ENCODE results near the gene FAM210A. TPM values are rescaled to one million over a fixed set of nuclear protein-coding genes. Genes with fewer than 3 reads are reported as not detected.

Gene FAM210A
- total RNA-seq, 1 experiment from 2014 or later = 17.4 TPM

DNA sequence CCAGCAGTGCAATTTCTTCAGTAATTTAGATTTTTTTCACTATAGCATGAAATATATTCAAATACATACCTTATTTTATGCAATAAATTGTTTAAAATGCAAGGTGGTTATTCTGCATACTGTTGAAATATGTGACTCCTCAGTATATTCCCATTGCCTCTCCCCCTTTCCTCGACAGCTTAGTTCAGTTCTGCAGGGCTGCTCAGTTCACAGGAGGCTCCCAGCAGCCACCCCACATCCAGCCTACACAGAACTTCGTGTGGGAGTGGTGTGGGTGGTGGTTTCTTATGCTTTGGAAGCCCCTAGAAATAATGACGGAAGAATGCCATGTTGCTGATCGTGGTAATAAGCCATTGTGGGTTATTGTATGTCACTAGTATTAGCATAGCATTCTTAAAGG is 79.7 kb downstream of the FAM210A start (continued):
- TF ChIP-seq ATF1 (CRISPR knock-in tag; IDR thresholded peaks at IDR 0.05) (no peak), SMAD4 (CRISPR knock-in tag; IDR thresholded peaks at IDR 0.05) (no peak), ZNF423 (CRISPR knock-in tag; IDR thresholded peaks at IDR 0.05) (no peak), RELA (CRISPR knock-in tag; IDR thresholded peaks at IDR 0.05; ENCODE audit: borderline replicate concordance) (no peak), NR1H2 (CRISPR knock-in tag; IDR thresholded peaks at IDR 0.05) (no peak)

DNA sequence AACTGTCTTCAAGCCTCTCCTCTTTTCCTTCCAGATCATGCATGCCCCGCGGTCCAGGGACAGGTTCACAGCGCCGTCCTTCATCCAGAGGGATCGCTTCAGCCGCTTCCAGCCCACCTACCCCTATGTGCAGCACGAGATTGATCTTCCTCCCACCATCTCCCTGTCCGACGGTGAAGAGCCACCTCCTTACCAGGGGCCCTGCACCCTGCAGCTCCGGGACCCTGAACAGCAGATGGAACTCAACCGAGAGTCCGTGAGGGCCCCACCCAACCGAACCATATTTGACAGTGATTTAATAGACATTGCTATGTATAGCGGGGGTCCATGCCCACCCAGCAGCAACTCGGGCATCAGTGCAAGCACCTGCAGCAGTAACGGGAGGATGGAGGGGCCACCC is 81.3 kb downstream of the FAM210A start:
- ATAC-seq = no peak
- POLR2A ChIA-PET = no interaction called here
- Mint-ChIP-seq H3K27me3 (ENCODE audit: low read depth) (peaks cover 15% of the 10 kb centered on the region; the same call in 1 of the 2 replicates), H3K4me1 (peaks cover 9% of the 10 kb centered on the region), H3K27ac (no peak overlapping the region), H3K36me3 (no peaks in the 10 kb centered on the region), H3K9me3 (no peaks in the 10 kb centered on the region), H3K4me3 (no peak overlapping the region)
- CTCF ChIA-PET = no interaction called here
- no peak for DNase-seq (ENCODE audit: low spot score)
- TF ChIP-seq, protein P1, sequence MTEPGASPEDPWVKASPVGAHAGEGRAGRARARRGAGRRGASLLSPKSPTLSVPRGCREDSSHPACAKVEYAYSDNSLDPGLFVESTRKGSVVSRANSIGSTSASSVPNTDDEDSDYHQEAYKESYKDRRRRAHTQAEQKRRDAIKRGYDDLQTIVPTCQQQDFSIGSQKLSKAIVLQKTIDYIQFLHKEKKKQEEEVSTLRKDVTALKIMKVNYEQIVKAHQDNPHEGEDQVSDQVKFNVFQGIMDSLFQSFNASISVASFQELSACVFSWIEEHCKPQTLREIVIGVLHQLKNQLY (CRISPR knock-in tag; IDR thresholded peaks at IDR 0.05) = no peak
- TF ChIP-seq, protein P2, sequence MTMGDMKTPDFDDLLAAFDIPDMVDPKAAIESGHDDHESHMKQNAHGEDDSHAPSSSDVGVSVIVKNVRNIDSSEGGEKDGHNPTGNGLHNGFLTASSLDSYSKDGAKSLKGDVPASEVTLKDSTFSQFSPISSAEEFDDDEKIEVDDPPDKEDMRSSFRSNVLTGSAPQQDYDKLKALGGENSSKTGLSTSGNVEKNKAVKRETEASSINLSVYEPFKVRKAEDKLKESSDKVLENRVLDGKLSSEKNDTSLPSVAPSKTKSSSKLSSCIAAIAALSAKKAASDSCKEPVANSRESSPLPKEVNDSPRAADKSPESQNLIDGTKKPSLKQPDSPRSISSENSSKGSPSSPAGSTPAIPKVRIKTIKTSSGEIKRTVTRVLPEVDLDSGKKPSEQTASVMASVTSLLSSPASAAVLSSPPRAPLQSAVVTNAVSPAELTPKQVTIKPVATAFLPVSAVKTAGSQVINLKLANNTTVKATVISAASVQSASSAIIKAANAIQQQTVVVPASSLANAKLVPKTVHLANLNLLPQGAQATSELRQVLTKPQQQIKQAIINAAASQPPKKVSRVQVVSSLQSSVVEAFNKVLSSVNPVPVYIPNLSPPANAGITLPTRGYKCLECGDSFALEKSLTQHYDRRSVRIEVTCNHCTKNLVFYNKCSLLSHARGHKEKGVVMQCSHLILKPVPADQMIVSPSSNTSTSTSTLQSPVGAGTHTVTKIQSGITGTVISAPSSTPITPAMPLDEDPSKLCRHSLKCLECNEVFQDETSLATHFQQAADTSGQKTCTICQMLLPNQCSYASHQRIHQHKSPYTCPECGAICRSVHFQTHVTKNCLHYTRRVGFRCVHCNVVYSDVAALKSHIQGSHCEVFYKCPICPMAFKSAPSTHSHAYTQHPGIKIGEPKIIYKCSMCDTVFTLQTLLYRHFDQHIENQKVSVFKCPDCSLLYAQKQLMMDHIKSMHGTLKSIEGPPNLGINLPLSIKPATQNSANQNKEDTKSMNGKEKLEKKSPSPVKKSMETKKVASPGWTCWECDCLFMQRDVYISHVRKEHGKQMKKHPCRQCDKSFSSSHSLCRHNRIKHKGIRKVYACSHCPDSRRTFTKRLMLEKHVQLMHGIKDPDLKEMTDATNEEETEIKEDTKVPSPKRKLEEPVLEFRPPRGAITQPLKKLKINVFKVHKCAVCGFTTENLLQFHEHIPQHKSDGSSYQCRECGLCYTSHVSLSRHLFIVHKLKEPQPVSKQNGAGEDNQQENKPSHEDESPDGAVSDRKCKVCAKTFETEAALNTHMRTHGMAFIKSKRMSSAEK (CRISPR knock-in tag; IDR thresholded peaks at IDR 0.05; ENCODE audit: borderline replicate concordance) = no peak
- TF ChIP-seq OVOL2 (CRISPR knock-in tag; IDR thresholded peaks at IDR 0.05; ENCODE audit: borderline replicate concordance) (no peak), TEAD4 (CRISPR knock-in tag; IDR thresholded peaks at IDR 0.05) (no peak), GABPB1 (CRISPR knock-in tag; IDR thresholded peaks at IDR 0.05) (no peak)
- TF ChIP-seq, protein P3, sequence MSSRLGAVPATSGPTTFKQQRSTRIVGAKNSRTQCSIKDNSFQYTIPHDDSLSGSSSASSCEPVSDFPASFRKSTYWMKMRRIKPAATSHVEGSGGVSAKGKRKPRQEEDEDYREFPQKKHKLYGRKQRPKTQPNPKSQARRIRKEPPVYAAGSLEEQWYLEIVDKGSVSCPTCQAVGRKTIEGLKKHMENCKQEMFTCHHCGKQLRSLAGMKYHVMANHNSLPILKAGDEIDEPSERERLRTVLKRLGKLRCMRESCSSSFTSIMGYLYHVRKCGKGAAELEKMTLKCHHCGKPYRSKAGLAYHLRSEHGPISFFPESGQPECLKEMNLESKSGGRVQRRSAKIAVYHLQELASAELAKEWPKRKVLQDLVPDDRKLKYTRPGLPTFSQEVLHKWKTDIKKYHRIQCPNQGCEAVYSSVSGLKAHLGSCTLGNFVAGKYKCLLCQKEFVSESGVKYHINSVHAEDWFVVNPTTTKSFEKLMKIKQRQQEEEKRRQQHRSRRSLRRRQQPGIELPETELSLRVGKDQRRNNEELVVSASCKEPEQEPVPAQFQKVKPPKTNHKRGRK (CRISPR knock-in tag; IDR thresholded peaks at IDR 0.05; ENCODE audit: borderline replicate concordance) = no peak
- TF ChIP-seq, protein P4, sequence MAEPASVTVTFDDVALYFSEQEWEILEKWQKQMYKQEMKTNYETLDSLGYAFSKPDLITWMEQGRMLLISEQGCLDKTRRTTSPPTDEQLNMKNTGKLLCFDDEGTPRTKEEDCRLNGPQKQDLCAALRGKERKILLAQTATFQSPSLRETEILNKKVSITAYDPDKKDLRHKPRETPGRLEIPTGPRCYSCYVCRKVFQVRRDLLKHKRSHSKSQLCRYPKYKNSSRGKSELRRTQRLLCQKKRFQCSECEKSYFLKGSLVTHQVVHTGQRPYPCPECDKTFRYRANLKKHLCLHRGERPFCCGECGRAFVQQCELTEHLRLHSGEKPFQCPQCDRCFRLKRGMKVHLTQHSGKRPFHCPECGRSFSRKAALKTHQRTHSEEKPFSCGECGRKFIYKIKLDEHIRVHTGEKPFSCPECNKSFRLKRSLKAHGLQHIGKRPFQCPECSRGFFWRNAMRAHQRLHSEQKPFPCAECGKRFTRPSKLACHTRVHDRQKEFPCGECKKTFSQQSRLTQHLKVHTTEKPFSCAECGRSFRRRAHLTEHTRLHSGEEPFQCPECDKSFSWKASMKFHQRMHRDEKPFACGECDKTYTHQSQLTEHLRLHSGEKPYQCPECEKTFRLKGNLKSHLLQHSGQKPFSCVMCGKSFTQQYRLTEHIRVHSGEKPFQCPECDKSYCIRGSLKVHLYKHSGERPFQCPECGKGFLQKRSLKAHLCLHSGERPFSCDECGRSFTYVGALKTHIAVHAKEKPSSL (CRISPR knock-in tag; conservative IDR thresholded peaks at IDR 0.05) = no peak

DNA sequence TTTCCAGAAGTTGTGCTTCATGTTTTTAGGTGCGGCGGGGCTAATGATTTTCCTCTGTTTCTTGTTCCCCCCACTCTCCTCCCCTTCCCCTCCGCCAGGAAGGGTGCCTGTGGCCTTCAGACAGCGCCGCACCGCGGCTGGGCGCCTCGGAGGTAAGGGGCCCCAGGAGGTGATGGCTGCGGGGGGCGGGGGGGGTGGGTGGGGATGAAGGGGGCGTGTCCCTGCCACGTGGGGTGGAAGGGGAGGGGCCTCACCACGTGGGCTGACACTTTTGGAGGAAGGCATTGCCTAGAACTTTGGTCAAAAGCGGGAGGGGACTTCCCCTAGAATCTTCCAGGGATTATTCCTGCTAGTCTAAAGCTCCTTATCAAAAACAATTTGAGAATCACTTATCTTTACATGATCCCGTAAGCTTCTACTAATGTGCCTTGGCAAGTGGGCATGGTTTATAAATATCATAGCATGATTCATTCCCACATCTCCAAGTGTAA is 83.1 kb downstream of the FAM210A start:
- H3K27ac Mint-ChIP-seq = no peak overlapping the region
- DNase-seq (ENCODE audit: low spot score) (no peak), ATAC-seq (no peak)
- TF ChIP-seq, protein P5, sequence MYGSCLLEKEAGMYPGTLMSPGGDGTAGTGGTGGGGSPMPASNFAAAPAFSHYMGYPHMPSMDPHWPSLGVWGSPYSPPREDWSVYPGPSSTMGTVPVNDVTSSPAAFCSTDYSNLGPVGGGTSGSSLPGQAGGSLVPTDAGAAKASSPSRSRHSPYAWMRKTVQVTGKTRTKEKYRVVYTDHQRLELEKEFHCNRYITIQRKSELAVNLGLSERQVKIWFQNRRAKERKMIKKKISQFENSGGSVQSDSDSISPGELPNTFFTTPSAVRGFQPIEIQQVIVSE (CRISPR knock-in tag; IDR thresholded peaks at IDR 0.05; ENCODE audit: borderline replicate concordance) = no peak
- TF ChIP-seq FOXJ3 (CRISPR knock-in tag; IDR thresholded peaks at IDR 0.05; ENCODE audit: borderline replicate concordance) (no peak), KAT7 (CRISPR knock-in tag; IDR thresholded peaks at IDR 0.05; ENCODE audit: borderline replicate concordance) (no peak), TCF7 (CRISPR knock-in tag; IDR thresholded peaks at IDR 0.05; ENCODE audit: low read depth) (no peak), ZNF671 (CRISPR knock-in tag; IDR thresholded peaks at IDR 0.05) (no peak), ZNF121 (CRISPR knock-in tag; IDR thresholded peaks at IDR 0.05) (no peak), ZNF232 (CRISPR knock-in tag; IDR thresholded peaks at IDR 0.05) (no peak)
- TF ChIP-seq, protein P6, sequence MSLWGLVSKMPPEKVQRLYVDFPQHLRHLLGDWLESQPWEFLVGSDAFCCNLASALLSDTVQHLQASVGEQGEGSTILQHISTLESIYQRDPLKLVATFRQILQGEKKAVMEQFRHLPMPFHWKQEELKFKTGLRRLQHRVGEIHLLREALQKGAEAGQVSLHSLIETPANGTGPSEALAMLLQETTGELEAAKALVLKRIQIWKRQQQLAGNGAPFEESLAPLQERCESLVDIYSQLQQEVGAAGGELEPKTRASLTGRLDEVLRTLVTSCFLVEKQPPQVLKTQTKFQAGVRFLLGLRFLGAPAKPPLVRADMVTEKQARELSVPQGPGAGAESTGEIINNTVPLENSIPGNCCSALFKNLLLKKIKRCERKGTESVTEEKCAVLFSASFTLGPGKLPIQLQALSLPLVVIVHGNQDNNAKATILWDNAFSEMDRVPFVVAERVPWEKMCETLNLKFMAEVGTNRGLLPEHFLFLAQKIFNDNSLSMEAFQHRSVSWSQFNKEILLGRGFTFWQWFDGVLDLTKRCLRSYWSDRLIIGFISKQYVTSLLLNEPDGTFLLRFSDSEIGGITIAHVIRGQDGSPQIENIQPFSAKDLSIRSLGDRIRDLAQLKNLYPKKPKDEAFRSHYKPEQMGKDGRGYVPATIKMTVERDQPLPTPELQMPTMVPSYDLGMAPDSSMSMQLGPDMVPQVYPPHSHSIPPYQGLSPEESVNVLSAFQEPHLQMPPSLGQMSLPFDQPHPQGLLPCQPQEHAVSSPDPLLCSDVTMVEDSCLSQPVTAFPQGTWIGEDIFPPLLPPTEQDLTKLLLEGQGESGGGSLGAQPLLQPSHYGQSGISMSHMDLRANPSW (CRISPR knock-in tag; conservative IDR thresholded peaks at IDR 0.05; ENCODE audit: low read depth) = no peak
- no peaks in the 10 kb centered on the region for H3K9me3 Mint-ChIP-seq
- no peak overlapping the region for H3K4me3 Mint-ChIP-seq
- H3K36me3 Mint-ChIP-seq = no peaks in the 10 kb centered on the region
- POLR2A ChIA-PET = no interaction called here
- peaks cover 4% of the 10 kb centered on the region for H3K4me1 Mint-ChIP-seq
- CTCF ChIA-PET = no interaction called here
- peaks cover 15% of the 10 kb centered on the region; the same call in 1 of the 2 replicates for H3K27me3 Mint-ChIP-seq (ENCODE audit: low read depth)
